GM19452 (cell line): ENCODE results near the gene TRMT2B.
"Not testable (repeated sequence)": the region's sequence is repeated elsewhere in the genome, so short reads cannot be mapped to it uniquely, and the experiment has no call there.

Experiments
- ATAC-seq: cut with Tn5 transposase; IDR thresholded peaks from one replicate; pipeline ENCODE4 v1.9.1; 2021; ENCODE audit not compliant: unreplicated experiment

TRMT2B gene, protein sequence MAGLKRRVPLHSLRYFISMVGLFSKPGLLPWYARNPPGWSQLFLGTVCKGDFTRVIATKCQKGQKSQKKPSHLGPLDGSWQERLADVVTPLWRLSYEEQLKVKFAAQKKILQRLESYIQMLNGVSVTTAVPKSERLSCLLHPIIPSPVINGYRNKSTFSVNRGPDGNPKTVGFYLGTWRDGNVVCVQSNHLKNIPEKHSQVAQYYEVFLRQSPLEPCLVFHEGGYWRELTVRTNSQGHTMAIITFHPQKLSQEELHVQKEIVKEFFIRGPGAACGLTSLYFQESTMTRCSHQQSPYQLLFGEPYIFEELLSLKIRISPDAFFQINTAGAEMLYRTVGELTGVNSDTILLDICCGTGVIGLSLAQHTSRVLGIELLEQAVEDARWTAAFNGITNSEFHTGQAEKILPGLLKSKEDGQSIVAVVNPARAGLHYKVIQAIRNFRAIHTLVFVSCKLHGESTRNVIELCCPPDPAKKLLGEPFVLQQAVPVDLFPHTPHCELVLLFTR

DNA sequence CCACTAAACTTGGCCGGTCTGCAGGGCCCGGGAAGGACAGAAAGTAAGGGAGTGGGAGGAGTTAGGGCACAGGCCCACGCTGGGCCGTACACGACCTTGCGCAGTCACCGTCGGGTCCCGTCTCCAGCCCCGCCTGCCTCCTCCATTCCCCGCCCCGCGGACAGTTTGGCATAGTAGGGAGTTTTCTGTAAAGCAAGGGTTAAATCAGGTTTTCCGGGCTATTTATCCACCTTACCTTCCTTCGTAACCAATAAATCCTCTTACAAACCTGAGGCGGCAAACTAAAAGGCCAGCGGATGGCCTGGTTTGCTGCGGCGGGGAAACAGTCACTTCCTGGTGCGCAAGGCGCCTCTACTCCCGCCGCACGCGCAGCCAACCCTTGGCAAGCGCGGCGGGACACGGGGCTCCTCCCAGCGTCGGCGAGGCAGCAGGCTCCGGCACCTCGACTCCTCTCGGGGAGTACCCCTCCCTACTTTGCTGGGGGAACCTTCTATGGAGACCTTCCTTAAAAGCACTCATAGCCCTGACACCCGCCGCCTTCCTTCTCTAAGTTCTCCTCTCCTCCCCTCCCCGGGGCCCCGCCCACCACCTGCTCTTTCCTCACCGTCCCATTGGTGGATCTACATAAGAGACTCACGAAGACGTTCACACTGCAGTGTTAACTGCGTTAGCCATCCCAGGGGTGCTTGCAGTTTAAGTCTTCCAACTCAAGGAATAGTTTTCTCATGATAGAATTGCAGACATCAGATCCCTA, at the start of gene TRMT2B:
Gene TRMT2B, minus strand, starts transcription at position 563 of the 754 bp plus-strand sequence. CDS start 9,822 bp downstream, outside the sequence.
- peak; percentile 92 for ATAC-seq

DNA sequence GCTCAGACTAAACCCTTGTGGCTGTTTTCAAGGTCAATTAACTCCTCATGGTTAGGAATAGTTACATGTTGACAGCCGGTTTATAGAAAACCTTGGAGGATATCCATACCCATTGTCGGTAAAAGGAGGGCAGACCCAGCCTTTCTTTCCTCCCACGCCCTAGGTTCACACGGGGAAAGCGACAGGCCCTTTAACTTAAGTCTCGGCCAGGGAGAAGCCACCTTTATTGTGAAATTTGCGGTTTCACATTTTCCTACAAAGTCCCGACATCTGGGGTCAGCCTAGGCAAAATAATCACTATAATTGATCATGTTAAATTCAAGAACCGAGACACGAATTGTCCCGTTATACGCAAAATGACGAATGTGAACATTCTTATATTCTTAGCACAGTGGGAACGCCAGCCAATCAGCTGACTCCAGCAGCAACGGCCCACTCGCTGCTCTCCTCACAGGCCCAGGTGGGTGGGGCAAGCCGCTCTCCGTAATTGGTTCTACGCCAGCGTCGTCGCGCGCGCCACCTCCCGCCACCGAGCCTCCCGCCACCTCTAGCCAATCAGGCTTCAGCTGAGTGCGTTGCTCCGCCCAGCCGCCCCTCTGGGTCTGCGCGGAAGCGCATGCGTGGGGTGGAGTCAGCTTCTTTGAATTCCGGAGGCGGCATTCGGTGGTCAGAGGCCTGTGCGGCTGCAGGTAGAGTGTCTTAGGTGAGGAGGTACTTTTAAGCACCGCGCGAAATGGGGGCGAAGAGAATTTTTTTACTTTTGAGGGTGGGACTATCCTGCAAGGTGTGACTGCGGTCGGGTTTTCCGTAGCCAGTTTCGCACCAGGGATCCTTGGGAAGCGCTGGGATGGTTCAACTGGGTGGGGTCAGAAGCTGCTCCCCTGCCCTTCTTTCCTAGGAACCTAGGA, 45.9 kb upstream of the TRMT2B start, which contains the start of gene CENPI:
Gene CENPI, plus strand, starts transcription at position 659 of the 908 bp plus-strand sequence. CDS start 2,867 bp downstream, outside the sequence.
- peak; percentile 99 for ATAC-seq

DNA sequence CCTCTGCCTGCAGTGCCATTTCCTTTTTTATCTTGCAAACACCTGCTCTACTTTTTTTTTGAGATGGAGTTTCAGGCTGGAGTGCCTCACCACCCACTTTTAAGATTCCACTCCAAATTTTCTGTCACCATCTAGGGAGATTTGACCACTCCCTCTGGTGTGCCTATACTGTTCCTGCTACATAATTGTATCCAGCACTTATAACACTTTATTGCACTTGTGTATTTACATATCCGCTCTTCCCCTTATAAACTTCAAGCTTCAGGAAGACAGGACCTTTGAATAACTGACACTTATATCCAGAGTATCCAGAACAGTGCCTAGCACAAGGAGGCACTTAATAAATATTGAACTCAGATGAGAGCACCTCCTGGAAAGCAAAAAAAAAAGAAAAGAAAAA, 39.9 kb upstream of the TRMT2B start:
- ATAC-seq, result no peak

DNA sequence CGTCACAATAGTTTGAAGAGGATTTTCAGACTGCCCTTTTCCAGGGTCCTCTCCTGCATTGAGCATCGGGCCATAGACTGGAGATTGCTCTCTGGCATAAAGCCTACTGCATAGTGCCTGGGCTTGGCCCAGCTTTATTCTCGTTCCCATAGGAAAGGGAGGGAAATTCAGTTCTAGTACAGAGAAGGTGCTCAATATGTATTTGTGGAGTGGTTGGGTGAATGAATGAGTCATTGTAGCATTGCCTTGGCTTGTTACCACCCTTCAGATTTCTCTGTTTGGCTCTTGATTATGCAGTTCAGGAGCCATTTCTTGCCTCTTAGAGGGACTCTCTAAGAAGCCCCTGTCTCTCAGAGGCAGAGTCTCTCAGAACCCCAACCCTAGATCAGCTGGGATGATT, 29.3 kb upstream of the TRMT2B start:
- ATAC-seq, result no peak

DNA sequence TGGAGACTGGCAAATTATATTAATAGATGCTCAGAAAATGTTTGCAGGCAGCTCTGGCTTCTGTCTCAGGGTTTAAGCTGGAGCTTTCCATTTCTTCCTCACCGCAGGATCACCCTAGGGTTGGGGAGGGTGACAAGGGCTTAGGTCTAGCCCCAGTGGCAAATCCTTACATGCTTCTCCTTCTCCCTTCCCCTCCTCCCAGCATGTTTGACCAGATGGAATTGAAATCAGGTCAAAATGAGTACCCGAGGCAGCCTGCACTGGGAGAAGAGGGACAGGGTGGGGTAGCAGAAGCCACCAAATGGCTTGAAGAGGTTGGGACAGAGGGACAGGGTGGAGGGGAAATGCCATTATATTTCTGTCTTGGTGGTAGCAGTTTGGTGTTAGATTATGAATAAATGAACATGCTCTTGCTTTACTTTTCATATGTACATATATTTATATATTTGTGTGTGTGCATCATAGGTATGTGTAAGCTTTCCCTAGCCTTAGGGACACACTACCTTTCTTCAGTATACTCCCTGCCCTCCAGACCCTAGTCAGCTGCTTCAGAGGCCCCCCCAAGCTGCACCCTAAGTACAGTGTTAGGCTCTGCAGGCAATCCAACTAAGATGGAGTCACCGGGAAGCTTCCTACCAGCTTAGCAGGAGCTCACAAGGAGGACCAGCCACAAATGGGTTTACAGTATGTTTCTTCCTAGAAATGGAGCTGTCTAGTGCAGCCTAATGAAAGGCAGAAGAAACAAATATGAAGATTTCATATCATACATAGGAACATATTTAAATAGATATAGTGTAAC, 28.6 kb upstream of the TRMT2B start:
- ATAC-seq, result no peak

DNA sequence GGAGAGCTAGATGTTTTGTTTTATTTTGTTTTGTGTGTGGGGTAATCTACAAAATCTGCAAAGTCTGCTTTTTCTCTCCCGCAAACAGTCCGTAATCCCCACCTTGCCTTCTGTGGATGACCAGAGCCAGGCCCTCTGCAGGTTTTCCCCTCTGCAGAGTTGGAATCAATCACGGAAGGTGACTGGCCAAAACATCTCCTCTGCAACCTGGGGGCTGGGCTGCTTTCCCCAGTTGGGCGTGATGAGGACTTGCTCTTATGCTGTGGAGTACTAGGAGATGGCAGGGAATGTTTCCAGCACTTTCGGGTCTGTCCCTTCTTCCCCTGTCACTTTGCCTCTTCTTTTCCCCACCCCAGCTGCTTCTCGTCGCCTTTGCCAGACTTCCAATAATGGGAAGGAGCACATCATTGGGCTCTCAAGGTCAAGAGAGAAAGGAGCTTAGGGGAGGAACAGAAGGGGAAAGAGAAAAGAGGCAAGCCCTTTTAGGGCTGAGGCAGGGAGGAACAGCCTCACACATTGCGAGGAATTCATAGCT, 27.9 kb upstream of the TRMT2B start:
- ATAC-seq, result no peak

DNA sequence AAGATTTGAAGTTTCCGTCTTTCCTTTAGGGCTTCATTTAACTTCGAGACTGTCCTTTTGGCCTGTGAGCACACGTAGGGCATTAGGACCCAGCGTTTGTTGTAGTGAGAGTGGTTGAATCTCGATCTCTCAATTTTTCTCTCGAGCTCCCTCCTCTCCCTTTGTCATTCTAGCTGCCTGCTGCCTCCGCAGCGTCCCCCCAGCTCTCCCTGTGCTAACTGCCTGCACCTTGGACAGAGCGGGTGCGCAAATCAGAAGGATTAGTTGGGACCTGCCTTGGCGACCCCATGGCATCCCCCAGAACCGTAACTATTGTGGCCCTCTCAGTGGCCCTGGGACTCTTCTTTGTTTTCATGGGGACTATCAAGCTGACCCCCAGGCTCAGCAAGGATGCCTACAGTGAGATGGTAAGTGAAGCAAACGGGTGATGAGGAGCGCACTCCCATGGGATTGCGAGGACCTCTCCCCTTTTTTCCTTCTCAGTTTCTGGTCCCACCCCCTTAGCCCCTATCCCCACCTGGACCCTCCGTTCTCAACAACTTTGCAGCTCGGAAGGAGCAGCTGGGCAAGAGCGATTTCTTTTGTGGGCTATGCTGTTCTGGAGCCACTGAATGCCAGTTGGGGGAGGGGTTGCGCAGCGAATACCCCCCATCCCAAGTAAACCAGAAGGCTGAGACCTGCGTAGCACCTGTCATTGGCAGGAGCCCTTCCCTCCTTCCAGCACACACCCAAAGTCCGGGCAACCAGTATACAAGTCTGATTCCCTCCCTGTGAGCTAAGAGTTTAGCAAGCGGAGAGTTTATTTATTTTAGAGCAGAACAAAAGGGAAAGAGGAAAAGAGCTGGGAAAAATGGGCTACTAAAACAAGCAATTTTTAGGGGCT, 27.0 kb upstream of the TRMT2B start, which contains the start of gene TMEM35A:
Gene TMEM35A, plus strand, starts transcription at position 164 of the 883 bp plus-strand sequence. Its CDS starts 124 bp downstream, at position 288.
- no peak for ATAC-seq

DNA sequence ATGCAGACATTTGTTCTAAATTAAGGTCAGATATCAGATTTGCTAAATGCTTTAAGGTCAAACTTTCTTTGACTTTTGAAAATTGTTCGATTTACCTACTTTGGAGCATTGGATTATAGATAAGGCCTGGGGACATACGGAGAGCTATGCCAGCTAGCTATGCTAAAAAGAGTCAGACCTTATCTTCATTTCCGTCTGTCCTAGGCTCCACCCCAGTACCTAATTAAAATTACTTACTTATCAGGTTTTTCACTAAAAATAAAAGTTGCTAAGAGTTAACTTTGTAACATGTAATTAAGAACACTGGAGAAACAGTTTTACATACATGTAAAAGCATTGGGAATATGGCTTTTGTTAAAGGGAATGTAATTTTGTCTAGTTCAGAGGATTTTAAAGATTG, 19.7 kb upstream of the TRMT2B start:
- ATAC-seq, result no peak

DNA sequence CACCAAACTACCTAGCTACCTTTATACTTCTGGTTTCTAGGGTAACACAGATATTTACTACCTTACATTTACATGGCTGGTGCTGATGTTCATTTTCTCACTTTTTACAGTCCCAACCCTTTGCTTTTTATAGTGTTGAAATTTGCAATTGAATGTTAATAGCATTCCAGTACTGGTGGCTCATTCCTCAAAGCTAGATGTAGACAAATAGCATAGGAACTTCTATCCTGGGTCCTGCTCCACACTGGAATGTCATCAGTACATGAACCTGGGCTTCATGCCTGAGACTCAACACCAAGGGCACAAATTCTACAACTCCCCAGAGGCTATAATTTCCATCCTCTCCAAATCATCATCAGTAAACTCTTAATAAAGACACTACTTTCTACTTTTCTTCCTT, 10.3 kb upstream of the TRMT2B start:
- ATAC-seq, result no peak

DNA sequence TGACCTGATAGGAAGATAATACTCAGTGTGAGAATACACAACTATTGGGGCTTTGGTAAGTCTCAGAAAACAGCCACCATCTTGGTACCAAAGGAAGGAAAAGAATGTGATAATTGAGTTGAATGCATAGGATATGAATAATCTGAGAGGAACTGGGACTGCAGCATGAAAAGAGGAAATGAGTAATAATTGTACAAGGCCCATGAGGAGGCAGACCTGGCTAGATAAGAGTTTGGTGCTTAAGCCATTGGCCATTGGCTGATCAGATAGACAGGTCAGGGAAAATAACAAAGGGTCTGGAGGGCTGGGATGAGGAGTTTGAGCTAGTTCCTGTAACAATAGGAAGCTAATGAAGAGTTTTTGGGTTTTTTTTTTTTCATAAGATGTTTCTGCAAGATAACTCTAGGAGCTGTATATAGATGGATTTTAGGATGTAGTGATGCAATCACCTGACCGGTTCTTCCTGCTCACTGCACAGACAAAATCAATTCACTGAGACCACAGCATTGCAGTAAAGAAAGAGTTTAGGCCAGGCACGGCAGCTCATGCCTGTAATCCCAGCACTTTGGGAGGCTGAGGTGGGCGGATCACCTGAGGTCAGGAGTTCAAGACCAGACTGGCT, 5.3 kb upstream of the TRMT2B start:
- peak; percentile 91 for ATAC-seq

DNA sequence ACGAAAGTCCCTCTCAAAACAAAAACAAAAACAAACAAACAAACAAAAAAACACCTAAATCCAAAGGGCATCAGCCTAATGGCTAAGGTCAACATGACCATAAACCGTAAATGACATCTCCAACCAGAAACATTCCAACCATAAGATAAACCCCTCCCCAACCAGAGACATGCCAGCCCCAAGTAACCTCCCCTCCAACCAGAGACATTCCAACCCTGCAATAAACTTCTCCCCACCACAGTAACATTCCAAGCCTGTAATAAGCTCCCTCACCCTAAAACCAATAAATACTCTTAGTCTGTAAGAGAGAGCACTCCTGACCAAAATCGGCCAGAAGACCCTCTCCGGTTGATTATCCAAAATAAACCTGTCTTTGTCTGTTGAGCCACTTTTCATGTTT, 4.6 kb upstream of the TRMT2B start:
- ATAC-seq, result not testable (repeated sequence)

DNA sequence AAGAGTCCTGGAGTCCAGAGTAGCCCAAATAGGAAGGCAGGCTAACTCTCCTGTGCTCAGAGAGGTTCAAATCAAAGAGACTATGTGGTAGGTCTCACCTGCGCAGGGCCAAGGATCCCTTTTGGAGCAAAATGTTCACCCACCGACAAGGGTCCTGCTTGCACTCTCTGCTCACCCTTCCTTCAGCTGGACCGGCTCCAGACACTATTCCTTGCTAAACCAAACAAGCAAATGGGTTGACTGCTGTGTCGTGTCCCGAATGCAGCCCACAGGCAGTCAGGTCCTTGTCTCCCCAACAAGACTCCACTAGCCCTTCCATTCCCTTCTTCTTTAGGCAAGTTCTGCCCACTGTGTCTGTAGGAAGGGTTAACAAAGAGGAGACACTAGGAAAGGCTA, 760 bp downstream of the TRMT2B start:
- peak; percentile 3 for ATAC-seq

DNA sequence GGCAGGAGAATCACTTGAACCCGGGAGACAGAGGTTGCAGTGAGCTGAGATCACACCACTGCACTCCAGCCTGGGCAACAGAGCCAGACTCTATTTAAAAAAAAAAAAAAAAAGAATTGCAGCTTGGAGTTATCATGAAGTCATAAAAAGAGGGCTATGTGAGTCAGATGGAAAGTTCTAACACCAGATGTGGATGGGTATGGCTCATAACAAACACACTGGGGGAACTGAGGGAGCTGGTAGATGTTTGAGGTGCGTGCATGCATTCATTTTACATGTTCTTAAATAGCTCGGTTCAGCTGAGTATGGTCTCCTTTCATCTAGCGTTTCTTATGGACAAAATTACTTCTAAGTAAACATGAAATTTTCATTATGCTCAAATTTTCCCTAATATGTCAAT, 11.7 kb downstream of the TRMT2B start:
- no peak for ATAC-seq

DNA sequence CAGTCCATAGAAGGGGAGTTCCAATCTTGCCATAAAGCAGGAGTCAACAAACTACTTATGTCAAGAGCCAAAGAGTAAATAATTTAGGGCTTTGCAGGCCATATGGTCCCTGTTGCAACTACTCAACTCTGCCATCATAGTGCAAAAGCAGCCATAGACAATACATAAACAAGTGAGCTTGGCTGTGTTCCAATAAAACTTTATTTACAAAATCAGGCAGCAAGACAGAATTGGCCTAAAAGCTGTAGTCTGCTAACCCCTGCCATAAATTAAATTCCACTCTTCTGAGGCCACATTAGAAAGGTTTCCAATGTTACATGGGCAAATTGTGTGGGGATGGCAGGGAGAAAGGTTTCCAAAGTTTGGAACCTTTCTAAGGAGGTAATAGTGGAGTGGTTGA, 14.7 kb downstream of the TRMT2B start:
- ATAC-seq, result no peak

DNA sequence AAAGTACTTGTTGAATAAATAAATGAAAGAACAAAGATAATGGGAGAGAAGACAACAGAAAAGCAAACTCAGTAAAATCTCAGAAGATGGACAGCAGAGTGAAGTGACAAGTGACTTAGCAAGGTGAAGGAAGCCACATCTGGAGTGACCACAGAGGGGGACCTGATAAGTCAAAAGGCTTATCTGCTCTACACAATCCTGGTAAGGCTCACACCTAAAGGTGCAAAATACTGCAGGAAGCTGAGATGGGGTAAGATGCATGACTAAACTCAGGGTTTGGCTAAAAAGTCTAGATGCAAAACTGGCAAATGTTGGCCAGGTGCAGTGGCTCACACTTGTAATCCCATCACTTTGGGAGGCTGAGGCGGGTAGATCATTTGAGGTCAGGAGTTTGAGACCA, 22.2 kb downstream of the TRMT2B start:
- ATAC-seq, result no peak

DNA sequence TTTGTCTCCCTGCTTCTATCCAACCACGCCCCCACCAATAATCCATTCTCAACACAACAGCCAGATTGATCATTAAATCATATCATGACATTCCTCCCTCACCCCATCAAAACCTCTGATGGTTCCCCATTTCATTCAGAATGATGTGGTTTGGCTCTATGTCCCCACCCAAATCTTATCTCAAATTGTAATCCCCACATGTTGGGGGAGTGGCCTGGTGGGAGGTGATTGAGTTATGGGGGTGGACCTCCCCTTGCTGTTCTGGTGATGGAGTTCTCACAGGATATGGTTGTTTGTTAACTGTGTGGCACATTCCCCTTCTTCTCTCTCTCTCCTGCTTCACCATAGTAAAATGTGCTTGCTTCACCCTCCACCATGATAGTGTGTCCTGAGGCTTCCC, 23.3 kb downstream of the TRMT2B start:
- no peak for ATAC-seq

DNA sequence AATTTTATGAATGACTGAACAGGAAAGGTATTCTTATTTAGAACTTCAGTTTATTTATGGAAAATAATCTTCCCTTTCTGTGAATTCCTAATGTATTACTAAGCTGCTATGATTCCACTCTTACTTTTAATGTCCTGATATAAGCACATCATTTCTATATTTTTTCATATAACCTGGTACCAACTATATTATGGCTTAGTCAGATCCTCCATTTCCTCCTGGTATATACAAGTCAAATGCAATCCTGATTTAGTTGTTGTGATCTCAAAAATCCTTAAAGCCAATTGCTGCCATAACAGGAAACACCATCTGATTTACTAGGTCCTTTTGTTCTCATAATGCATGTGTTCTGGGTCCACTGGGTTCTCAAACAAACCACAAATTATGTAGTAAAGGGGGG, 26.8 kb downstream of the TRMT2B start:
- ATAC-seq, result no peak

DNA sequence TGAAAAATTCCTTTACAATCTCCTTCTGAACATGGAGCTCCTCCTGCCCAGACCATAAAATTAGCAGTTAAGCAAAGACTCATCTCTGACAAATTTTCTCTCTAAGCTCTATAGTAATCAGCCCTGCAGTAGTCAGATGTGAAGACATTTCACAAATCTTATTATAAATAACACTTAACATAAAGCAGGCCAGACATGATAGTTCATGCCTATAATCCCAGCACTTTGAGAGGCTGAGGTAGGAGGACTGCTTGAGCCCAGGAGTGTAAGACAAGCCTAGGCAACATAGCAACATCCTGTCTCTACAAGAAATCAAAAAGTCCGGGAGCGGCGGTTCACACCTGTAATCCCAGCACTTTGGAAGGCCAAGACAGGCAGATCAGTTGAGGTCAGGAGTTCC, 29.9 kb downstream of the TRMT2B start:
- no peak for ATAC-seq
